HG03354 (cell line): Measurements from ENCODE around the gene FHDC1.

Experiments
- ATAC-seq: cut with Tn5 transposase; IDR thresholded peaks from one replicate; pipeline ENCODE4 v1.9.1; 2021; ENCODE audit warnings: mild to moderate bottlenecking; ENCODE audit not compliant: unreplicated experiment, poor library complexity, severe bottlenecking

The FHDC1 gene

DNA sequence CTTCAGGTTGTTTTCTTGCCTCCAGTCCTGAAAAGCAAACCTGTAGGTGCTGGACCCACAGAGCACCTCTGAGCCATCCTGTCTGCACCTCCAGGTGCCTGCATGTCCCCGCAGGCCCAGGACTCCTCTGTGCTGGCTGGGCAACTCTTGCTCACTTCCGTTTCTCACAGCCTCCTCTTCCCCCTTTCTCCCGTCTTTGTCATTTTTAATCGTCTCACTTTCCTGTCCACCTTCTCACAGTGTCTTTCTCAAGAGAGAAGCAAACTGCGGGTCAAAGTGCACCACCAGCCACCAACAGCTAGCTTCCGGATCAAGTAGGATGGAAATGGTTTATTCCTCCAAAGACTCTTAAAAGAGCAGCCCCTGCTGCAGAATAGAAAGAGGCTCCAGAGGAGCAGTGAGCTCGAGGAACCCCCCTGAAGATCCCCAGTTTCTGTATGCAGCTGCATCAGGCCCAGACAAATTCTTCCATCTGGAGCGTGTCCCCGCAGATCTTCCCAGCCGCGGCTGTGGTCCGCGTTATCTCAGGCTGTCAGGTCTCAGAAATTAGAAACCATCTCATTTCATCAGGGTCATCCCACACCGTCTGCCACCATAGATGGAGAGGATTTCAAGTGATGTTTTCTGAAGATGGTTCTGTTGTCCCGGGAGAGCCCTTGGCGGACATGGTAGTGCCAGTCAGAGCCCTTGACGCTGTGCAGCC is 87.7 kb downstream of the FHDC1 start:
- no peak for ATAC-seq

DNA sequence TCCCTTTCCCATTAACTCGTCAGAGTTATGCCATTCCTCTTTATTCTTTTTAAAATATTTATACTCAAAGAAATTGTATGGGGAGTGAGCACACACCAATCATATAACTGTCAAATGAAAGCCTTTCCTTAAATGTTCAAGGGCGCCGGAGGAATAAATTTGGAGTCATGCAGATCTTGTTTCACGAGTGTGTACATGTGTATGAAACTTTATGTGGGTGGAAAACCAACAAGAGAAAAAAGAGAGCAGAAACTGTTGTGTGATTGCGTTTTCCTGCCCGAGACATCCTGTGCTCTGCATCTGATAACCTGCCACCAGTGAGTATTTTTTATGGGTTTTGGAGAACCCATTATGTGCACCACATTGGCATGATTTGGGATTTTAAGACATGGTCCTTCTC is 88.3 kb downstream of the FHDC1 start:
- ATAC-seq = no peak

DNA sequence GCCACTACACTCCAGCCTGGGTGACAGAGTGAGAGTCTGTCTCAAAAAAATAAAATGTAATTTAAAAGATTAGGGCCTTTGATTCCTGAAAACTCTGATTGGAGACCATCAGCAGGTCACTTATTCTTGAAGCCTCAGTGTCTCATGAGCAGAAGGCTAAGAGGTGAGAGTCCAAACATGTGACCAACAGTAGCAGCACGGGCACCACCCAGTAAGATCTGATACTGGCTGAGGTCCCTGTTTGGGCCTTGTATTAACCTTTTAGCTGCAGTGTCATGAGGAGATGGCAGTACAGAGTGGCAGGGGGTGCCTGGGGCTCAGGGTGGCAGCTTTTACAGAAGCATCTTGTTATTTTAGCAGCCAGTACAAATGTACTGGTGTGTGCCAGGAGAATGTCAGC is 89.3 kb downstream of the FHDC1 start:
- ATAC-seq = no peak

DNA sequence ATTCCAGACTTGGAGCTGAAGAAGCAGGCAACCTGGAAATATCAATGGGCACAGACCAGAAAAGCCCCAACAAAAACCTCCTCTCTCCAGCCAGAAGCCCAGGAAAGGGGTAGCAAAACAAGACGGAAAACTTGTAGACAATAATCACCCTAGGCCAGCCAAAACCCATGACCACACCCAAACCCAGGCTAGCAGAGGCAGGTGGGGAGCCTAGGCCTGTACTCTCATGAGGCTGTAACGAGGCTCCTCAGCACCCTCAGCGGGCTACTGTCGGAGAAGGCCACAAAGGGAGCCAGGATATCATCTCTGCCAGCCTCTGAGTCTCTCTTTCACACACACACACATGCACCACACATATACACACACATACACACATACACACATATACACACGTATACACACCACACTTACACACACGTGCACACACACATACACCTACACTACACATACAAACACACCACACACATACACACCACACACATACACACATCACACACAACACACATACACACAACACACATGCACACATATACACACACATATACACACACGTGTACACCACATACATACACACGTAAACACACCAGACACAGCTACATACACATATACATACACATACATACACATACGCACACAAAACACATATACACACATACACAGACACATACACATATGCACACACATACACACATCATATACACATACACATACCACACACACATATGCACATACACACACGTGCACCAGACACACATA is 90.6 kb downstream of the FHDC1 start:
- ATAC-seq = no peak

DNA sequence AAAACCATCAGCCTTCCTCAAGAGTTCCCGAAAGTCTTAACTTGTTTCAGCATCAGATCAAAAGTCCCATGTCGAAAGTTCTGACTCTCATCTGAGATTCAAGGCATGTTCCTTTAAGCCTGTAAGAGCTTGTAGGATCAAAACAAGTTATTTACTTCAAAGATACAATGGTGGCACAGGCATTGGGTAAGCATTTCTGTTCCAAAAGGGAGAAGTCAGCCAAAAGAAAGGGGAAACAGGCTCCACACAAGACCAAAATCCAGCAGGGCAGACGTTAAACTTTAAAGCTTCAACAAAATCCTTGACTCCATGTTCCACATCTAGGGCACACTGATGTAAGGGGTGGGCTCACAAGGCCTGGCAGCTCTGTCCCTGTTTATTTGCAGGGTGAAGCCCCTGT is 91.7 kb downstream of the FHDC1 start:
- no peak for ATAC-seq

DNA sequence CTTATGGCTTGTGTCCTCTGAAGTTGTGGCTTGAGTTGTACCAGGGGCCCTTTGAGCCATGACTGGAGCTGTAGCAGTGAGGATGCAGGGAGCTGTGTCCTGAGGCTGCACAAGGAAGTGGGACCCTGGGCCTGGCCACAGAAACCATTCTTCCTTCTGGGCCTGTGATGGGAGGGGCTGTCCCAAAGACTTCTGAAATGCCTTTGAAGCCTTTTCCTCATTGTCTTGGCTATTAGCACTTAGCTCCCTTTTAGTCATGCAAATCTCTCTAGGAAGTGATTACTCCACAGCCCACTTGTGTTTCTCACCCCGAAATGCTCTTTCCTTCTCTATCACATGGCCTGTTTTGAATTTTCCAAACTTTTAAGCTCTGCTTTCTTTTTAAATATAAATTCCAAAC is 92.4 kb downstream of the FHDC1 start:
- ATAC-seq = no peak
